Measurements from ENCODE around the gene ADAD2.

GRCh38 chr16:84153660-84154214 is 37.2 kb upstream of the ADAD2 start:
- TF ChIP-seq ZNF274 (IDR thresholded peaks at IDR 0.05; ENCODE audit: low read depth, low read length) (no peak), SUZ12 (IDR thresholded peaks at IDR 0.05; ENCODE audit: extremely low read depth, insufficient read depth, insufficient read length) (no peak)

Measured in NT2/D1 (cell line).